Stomach (tissue), 4 donors: Measurements from ENCODE around the gene RNF112.

Source experiments
- CTCF ChIP-seq, 7 experiments: fragments of 450-650 bp in 4 of 7; fragments of 200-600 bp in 3 of 7; sonication (generic) in 3 of 7; IDR thresholded peaks; one replicate each; pipeline ENCODE4 v1.5.1; 2016 to 2019; ENCODE audit warnings: antibody characterized with exemption in 7 of 7, control low read depth in 2 of 7, mild to moderate bottlenecking in 1 of 7
- POLR2A ChIP-seq, 4 donors: fragments of 450-650 bp; IDR thresholded peaks; one replicate each; pipeline ENCODE4 v1.6.1; 2016; ENCODE audit warnings: antibody characterized with exemption in 4 of 4, control low read depth in 2 of 4, mild to moderate bottlenecking in 1 of 4, moderate library complexity in 1 of 4
- POLR2AphosphoS5 ChIP-seq, 3 donors: sonication (generic); formaldehyde crosslinking; IDR thresholded peaks; one replicate each; pipeline ENCODE4 v1.6.1; 2016; ENCODE audit warnings: antibody characterized with exemption in 3 of 3

GRCh38 chr17:19380481-19381301 lies 30.3 kb upstream of the RNF112 start:
- TF ChIP-seq CTCF (IDR thresholded peaks at IDR 0.05) (no peak), POLR2A (IDR thresholded peaks at IDR 0.05) (no peak), POLR2AphosphoS5 (IDR thresholded peaks at IDR 0.05) (no peak)
